Measurements from ENCODE around the gene CENPN. TPM values are rescaled to one million over a fixed set of nuclear protein-coding genes. Genes with fewer than 3 reads are reported as not detected.

Gene CENPN
- total and polyA plus RNA-seq, 12 donors: 2.1 to 18.9 (median 7.1) TPM

DNA sequence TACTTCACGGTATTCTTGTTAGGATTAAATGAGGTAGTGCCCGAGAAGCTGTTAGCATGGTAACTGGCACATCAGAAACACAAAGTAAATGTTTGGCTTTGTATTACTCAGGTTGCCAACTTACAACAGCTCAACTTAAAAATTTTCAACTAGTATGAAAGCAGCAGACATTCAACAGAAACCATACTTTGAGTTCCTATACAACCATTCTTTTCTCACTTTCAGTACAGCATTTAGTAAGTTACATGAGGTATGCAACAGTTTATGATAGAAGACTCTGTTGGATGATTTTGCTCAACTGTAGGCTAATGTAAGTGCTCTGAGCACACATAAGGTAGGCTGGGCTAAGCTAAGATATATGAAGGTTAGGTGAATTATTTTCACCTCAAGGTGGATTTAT lies 7.7 kb downstream of the CENPN start:
- no peaks in the 10 kb centered on the region for H3K9me3 ChIP-seq (replicated peaks in 1 of 3)
- intact Hi-C loops (cut with DNase I): no loop called here
- no peak overlapping the region for H3K27ac ChIP-seq
- no peaks in the 10 kb centered on the region for H3K4me1 ChIP-seq (replicated peaks in 1 of 2)
- TF ChIP-seq, protein P1, sequence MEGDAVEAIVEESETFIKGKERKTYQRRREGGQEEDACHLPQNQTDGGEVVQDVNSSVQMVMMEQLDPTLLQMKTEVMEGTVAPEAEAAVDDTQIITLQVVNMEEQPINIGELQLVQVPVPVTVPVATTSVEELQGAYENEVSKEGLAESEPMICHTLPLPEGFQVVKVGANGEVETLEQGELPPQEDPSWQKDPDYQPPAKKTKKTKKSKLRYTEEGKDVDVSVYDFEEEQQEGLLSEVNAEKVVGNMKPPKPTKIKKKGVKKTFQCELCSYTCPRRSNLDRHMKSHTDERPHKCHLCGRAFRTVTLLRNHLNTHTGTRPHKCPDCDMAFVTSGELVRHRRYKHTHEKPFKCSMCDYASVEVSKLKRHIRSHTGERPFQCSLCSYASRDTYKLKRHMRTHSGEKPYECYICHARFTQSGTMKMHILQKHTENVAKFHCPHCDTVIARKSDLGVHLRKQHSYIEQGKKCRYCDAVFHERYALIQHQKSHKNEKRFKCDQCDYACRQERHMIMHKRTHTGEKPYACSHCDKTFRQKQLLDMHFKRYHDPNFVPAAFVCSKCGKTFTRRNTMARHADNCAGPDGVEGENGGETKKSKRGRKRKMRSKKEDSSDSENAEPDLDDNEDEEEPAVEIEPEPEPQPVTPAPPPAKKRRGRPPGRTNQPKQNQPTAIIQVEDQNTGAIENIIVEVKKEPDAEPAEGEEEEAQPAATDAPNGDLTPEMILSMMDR (IDR thresholded peaks at IDR 0.05): no peak
- TF ChIP-seq POLR2A (IDR thresholded peaks at IDR 0.05): no peak
- no peak overlapping the region for H3K4me3 ChIP-seq
- no peaks in the 10 kb centered on the region for H3K27me3 ChIP-seq
- H3K36me3 ChIP-seq (replicated peaks in 1 of 2): peaks cover 0 to 9% of the 10 kb centered on the region in 2 donors
- no peak for DNase-seq
- WGBS, 4 donors: 95 to 98% (median 95%) methylated on average over 2 of the region's 2 CpGs

DNA sequence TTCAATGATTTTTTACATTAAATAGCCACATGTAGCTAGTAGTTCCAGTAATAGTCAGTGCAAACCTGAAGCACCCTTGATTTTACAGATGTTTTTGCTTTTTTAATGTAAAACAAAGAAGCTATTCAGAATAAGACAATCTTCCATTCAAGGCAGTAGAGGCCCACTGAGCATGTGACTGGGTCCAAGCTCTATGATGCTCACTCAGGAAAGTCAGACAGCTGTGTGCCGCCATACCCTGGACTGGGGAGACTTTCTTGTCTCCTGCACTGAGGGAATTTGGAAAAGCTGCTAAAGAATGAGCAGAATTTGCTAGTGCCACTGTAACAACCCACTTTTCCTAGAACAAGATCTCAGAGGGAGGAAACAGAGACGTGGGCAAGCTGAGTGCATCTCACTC lies 11.5 kb downstream of the CENPN start:
- no peak for DNase-seq
- Histone ChIP-seq H3K4me3 (no peak overlapping the region), H3K27me3 (no peaks in the 10 kb centered on the region), H3K36me3 (replicated peaks in 1 of 2) (no peaks in the 10 kb centered on the region), H3K27ac (no peak overlapping the region), H3K4me1 (replicated peaks in 1 of 2) (no peaks in the 10 kb centered on the region), H3K9me3 (replicated peaks in 1 of 3) (no peaks in the 10 kb centered on the region)
- WGBS, 4 donors: 92 to 100% (median 99%) methylated on average over 2 of the region's 2 CpGs
- TF ChIP-seq POLR2A (IDR thresholded peaks at IDR 0.05): no peak
- TF ChIP-seq, protein P1 (IDR thresholded peaks at IDR 0.05): no peak
- intact Hi-C loops (cut with DNase I): no loop called here

DNA sequence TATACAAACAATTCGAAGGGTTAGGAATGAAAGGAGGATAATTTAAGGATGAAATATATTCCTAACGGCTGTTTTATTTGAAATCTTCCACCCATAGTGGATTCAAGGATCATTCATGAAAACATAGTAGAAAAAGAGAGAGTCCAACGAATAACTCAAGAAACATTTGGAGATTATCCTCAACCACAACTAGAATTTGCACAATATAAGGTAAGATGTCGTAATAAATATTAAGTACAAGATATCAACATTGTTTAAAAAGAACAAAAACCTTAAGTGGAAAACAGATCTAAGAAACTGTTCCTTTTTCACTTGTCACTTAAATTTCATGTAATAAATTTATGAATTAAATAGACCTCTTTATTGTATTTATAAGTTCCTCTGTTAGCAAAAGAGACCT lies 19.4 kb downstream of the CENPN start:
- H3K9me3 ChIP-seq (replicated peaks in 1 of 3): no peaks in the 10 kb centered on the region
- 90 to 92% (median 91%) methylated on average over 4 of the region's 4 CpGs for WGBS, 4 donors
- no peaks in the 10 kb centered on the region for H3K27me3 ChIP-seq
- no peak overlapping the region for H3K4me3 ChIP-seq
- no peak for TF ChIP-seq POLR2A (IDR thresholded peaks at IDR 0.05)
- TF ChIP-seq, protein P1 (IDR thresholded peaks at IDR 0.05): no peak
- no peak for DNase-seq
- intact Hi-C loops (cut with DNase I): no loop called here
- no peaks in the 10 kb centered on the region for H3K4me1 ChIP-seq (replicated peaks in 1 of 2)
- H3K36me3 ChIP-seq (replicated peaks in 1 of 2): no peaks in the 10 kb centered on the region
- no peak overlapping the region for H3K27ac ChIP-seq

DNA sequence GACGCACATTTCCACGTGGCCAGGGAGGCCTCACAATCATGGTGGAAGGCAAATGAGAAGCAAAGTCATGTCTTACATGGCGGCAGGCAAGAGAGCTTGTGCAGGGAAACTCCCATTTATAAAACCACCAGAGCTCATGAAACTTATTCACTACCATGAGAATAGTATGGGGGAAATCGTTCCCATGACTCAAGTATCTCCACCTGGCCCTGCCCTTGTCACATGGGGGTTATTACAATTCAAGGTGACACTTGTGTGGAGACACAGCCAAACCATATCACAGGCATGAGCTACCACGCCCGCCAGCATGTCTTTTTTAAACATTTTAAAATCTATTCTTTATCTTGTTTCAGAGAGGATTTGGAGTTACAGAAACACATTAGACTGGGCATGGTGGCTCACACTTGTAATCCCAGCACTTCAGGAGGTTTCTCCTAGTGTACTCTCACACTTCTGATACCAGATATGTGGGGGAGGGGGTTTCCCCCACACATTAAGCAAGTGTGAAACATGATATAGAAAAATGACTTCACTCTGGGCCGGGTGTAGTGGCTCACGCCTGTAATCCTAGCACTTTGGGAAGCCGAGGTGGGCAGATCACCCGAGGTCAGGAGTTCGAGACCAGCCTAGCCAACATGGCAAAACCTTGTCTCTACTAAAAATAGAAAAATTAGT lies 23.1 kb downstream of the CENPN start:
- Histone ChIP-seq H3K27me3 (no peaks in the 10 kb centered on the region), H3K9me3 (replicated peaks in 1 of 3) (no peaks in the 10 kb centered on the region), H3K4me3 (no peak overlapping the region), H3K27ac (no peak overlapping the region), H3K4me1 (replicated peaks in 1 of 2) (no peaks in the 10 kb centered on the region), H3K36me3 (replicated peaks in 1 of 2) (no peaks in the 10 kb centered on the region)
- TF ChIP-seq, protein P1 (IDR thresholded peaks at IDR 0.05): no peak
- TF ChIP-seq POLR2A (IDR thresholded peaks at IDR 0.05): no peak
- WGBS, 4 donors: 86 to 98% (median 93%) methylated on average over 11 of the region's 11 CpGs
- no peak for DNase-seq
- intact Hi-C loops (cut with DNase I): loop anchor here in 1 of 2 donors (10.0 kb wide), 1 partner anchor 65 kb away; the partner anchor contains the start of gene GCSH

All from adrenal gland (tissue), 12 donors.